H54 (cell line): ENCODE results near the gene DDOST.
"Not testable (repeated sequence)": the region's sequence is repeated elsewhere in the genome, so short reads cannot be mapped to it uniquely, and the experiment has no call there.

Experiments used
- DNase-seq: peaks from one replicate; pipeline ENCODE4 v3.0.0; 2011; ENCODE audit warnings: low spot score, mixed read lengths; ENCODE audit not compliant: insufficient read length
- FAIRE-seq: peaks from 3 replicates; lab custom pipeline; 2011; peaks lifted over from hg19 to GRCh38; lab: Jason Lieb, UNC
- POLR2A ChIP-seq: IDR thresholded peaks from 2 replicates; pipeline ENCODE4 v1.6.1; 2011; ENCODE audit warnings: low read depth, mild to moderate bottlenecking, low read length

Gene DDOST

GRCh38 chr1:20683614-20684013, 22.4 kb upstream of the DDOST start:
- no peak for TF ChIP-seq POLR2A
- FAIRE-seq = no peak
- DNase-seq = no peak

- DNase-seq = no peak
- no peak for TF ChIP-seq POLR2A
These were observed 21.5 kb upstream of the DDOST start for GRCh38 chr1:20682571-20683236.

GRCh38 chr1:20681999-20682398, 20.8 kb upstream of the DDOST start:
- TF ChIP-seq POLR2A = no peak
- DNase-seq (no peak), FAIRE-seq (no peak)

More at GRCh38 chr1:20682571-20683236, 21.5 kb upstream of the DDOST start:
- no peak for FAIRE-seq

- DNase-seq = no peak
- FAIRE-seq = no peak
- TF ChIP-seq POLR2A = no peak
These were observed 19.1 kb upstream of the DDOST start for GRCh38 chr1:20680269-20680668.

GRCh38 chr1:20678599-20678998, 17.4 kb upstream of the DDOST start:
- no peak for FAIRE-seq
- DNase-seq = no peak
- TF ChIP-seq POLR2A = no peak

GRCh38 chr1:20673626-20674025, 12.5 kb upstream of the DDOST start:
- not testable (repeated sequence) for DNase-seq, FAIRE-seq

- TF ChIP-seq POLR2A = no peak
- FAIRE-seq = no peak
These were observed 11.1 kb upstream of the DDOST start for GRCh38 chr1:20672265-20672632.

GRCh38 chr1:20670936-20671335, 9.8 kb upstream of the DDOST start:
- no peak for FAIRE-seq
- TF ChIP-seq POLR2A = no peak
- no peak for DNase-seq

More at GRCh38 chr1:20672265-20672632, 11.1 kb upstream of the DDOST start:
- DNase-seq = no peak

- TF ChIP-seq POLR2A = no peak
- DNase-seq (no peak), FAIRE-seq (no peak)
These were observed 7.4 kb upstream of the DDOST start for GRCh38 chr1:20668581-20668980.

GRCh38 chr1:20666804-20667203, 5.6 kb upstream of the DDOST start:
- DNase-seq (peak; percentile 41), FAIRE-seq (peak; percentile 43)
- TF ChIP-seq POLR2A = no peak

- FAIRE-seq (no peak), DNase-seq (no peak)
- no peak for TF ChIP-seq POLR2A
These were observed 5.0 kb upstream of the DDOST start for GRCh38 chr1:20666146-20666545.

- no peak for TF ChIP-seq POLR2A
- FAIRE-seq (no peak), DNase-seq (no peak)
These were observed 4.6 kb upstream of the DDOST start for GRCh38 chr1:20665726-20666125.

GRCh38 chr1:20663969-20664715, 3.0 kb upstream of the DDOST start:
- FAIRE-seq (no peak), DNase-seq (no peak)
- TF ChIP-seq POLR2A = no peak

GRCh38 chr1:20663365-20663764, 2.2 kb upstream of the DDOST start:
- DNase-seq (no peak), FAIRE-seq (no peak)
- TF ChIP-seq POLR2A = no peak

- no peak for DNase-seq
- FAIRE-seq = no peak
- no peak for TF ChIP-seq POLR2A
These were observed 924 bp upstream of the DDOST start for GRCh38 chr1:20662110-20662475.

- TF ChIP-seq POLR2A = no peak
- DNase-seq (no peak), FAIRE-seq (no peak)
These were observed 342 bp downstream of the DDOST start for GRCh38 chr1:20660847-20661206.
